Measurements from ENCODE around the gene WFIKKN1. TPM values are rescaled to one million over a fixed set of nuclear protein-coding genes. Genes with fewer than 3 reads are reported as not detected.

The WFIKKN1 gene, protein sequence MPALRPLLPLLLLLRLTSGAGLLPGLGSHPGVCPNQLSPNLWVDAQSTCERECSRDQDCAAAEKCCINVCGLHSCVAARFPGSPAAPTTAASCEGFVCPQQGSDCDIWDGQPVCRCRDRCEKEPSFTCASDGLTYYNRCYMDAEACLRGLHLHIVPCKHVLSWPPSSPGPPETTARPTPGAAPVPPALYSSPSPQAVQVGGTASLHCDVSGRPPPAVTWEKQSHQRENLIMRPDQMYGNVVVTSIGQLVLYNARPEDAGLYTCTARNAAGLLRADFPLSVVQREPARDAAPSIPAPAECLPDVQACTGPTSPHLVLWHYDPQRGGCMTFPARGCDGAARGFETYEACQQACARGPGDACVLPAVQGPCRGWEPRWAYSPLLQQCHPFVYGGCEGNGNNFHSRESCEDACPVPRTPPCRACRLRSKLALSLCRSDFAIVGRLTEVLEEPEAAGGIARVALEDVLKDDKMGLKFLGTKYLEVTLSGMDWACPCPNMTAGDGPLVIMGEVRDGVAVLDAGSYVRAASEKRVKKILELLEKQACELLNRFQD
- total RNA-seq (0.33 TPM), polyA plus RNA-seq (2.1 TPM)
- long read RNA-seq, donor 1, result 0 reads
- long read RNA-seq, donor 2, result 0 reads
- long read RNA-seq, donor 3, full-length matches to known transcripts, result 5 of 5 reads
- long read RNA-seq, donor 3, partial matches to known transcripts, result 0 of 5 reads
- long read RNA-seq, donor 3, other reads (novel, unspliced or antisense), result 0 of 5 reads
- long read RNA-seq, donor 4, full-length matches to known transcripts, result 3 of 3 reads
- long read RNA-seq, donor 4, partial matches to known transcripts, result 0 of 3 reads
- long read RNA-seq, donor 4, other reads (novel, unspliced or antisense), result 0 of 3 reads
- long read RNA-seq, donor 5, full-length matches to known transcripts, result 2 of 2 reads
- long read RNA-seq, donor 5, partial matches to known transcripts, result 0 of 2 reads
- long read RNA-seq, donor 5, other reads (novel, unspliced or antisense), result 0 of 2 reads
- long read RNA-seq, donor 6, full-length matches to known transcripts, result 3 of 142 reads
- long read RNA-seq, donor 6, partial matches to known transcripts, result 84 of 142 reads
- long read RNA-seq, donor 6, other reads (novel, unspliced or antisense), result 55 of 142 reads
- long read RNA-seq, donor 7, full-length matches to known transcripts, result 9 of 9 reads
- long read RNA-seq, donor 7, partial matches to known transcripts, result 0 of 9 reads
- long read RNA-seq, donor 7, other reads (novel, unspliced or antisense), result 0 of 9 reads
- long read RNA-seq, donor 8, result 0 reads
- long read RNA-seq, donor 9, full-length matches to known transcripts, result 4 of 4 reads
- long read RNA-seq, donor 9, partial matches to known transcripts, result 0 of 4 reads
- long read RNA-seq, donor 9, other reads (novel, unspliced or antisense), result 0 of 4 reads
- long read RNA-seq, donor 10, full-length matches to known transcripts, result 3 of 3 reads
- long read RNA-seq, donor 10, partial matches to known transcripts, result 0 of 3 reads
- long read RNA-seq, donor 10, other reads (novel, unspliced or antisense), result 0 of 3 reads

GRCh38 chr16:630815-631405 lies at the start of gene WFIKKN1:
Gene WFIKKN1 (plus strand): TSS chr16:630985. CDS start chr16:631254, 269 bp downstream.
- Histone ChIP-seq H3K36me3 (ENCODE audit: control insufficient read depth in 2 of 2, insufficient read depth in 2 of 2, low read length in 1 of 2) (peaks cover 18 to 50% of the 10 kb centered on the region in 2 donors), H3K4me1 (ENCODE audit: control insufficient read depth in 2 of 2, insufficient read depth in 2 of 2, low read length in 2 of 2) (peaks cover 7 to 21% of the 10 kb centered on the region in 2 donors), H3K27ac (ENCODE audit: low read depth in 1 of 2, low read length in 1 of 2) (no peak within 1 kb of the TSS), H3K9me3 (ENCODE audit: control insufficient read depth in 2 of 2, insufficient read depth in 1 of 2, low read length in 1 of 2) (no peaks in the 10 kb centered on the region), H3K4me3 (ENCODE audit: low read length in 2 of 2) (no peak within 1 kb of the TSS), H3K27me3 (ENCODE audit: control insufficient read depth in 2 of 2, insufficient read depth in 1 of 2, low read length in 1 of 2) (peaks cover 0 to 15% of the 10 kb centered on the region in 2 donors)
- 7% methylated on average over 23 of the region's 23 CpGs for WGBS
- DNase-seq (ENCODE audit: low read depth in 6 of 9, low spot score in 9 of 9), result no peak

DNA sequence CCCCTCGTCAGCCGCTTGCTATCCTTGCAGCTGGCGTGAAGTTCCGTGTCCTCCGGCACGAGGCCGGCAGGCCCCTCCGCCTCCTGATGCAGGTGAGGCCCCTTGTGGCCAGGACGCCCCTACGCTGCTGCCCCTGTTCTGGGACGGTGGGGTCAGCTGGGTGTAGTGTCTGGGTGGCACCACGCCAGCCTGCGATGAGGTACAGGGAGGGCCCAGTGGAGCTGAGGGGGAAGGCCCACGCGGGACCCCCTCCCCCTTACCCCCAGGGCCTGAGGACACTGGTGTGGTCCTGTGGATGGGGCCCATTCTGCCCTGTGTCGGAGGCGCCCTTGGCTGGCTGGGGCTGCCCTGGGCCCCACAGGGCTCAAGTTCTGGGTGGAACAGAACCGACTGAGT lies 48.6 kb upstream of the WFIKKN1 start:
- DNase-seq (ENCODE audit: low read depth in 6 of 9, low spot score in 9 of 9), result no peak
- Histone ChIP-seq H3K36me3 (ENCODE audit: control insufficient read depth in 2 of 2, insufficient read depth in 2 of 2, low read length in 1 of 2) (peaks cover 4 to 27% of the 10 kb centered on the region in 2 donors), H3K4me1 (ENCODE audit: control insufficient read depth in 2 of 2, insufficient read depth in 2 of 2, low read length in 2 of 2) (peaks cover 2 to 13% of the 10 kb centered on the region in 2 donors), H3K27ac (ENCODE audit: low read depth in 1 of 2, low read length in 1 of 2) (no peak overlapping the region), H3K9me3 (ENCODE audit: control insufficient read depth in 2 of 2, insufficient read depth in 1 of 2, low read length in 1 of 2) (no peaks in the 10 kb centered on the region), H3K27me3 (ENCODE audit: control insufficient read depth in 2 of 2, insufficient read depth in 1 of 2, low read length in 1 of 2) (peaks cover 0 to 4% of the 10 kb centered on the region in 2 donors), H3K4me3 (ENCODE audit: low read length in 2 of 2) (no peak overlapping the region)
- WGBS, result 98% methylated on average over 18 of the region's 18 CpGs

DNA sequence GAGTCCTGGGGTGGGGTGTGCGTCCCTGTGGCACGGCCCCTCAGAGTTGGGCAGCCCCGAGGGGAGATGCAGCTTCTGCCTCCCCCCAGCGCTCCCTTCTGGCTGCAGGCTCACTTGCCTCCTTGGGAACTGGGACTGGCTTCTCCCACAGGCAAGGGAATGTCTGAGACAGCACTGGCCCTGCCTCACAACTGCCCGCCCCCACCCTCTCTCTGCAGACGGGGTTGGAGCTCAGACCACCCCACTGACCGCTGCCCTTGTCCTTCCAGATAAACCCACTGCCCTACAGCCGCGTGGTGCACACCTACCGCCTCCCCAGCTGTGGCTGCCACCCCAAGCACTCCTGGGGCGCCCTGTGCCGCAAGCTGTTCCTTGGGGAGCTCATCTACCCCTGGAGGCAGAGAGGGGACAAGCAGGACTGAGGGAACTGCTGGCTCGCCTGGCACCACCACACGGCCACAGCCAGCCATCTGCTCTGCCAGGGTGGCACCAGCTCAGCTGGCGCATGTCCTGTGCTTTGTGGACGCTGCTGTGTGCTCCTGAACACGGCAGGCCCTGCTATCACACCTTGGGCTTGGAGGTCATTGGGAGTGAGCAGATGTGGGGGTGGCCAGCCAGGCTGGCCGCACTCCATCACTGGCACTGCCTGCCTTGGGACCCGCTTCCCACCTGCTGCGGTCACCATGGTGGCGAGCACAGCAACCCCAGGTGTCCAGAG lies 48.0 kb upstream of the WFIKKN1 start:
- 97% methylated on average over 21 of the region's 21 CpGs for WGBS
- peaks cover 4 to 27% of the 10 kb centered on the region in 2 donors for H3K36me3 ChIP-seq (ENCODE audit: control insufficient read depth in 2 of 2, insufficient read depth in 2 of 2, low read length in 1 of 2)
- no peak overlapping the region for H3K27ac ChIP-seq (ENCODE audit: low read depth in 1 of 2, low read length in 1 of 2)
- no peak for DNase-seq (ENCODE audit: low read depth in 6 of 9, low spot score in 9 of 9)
- H3K27me3 ChIP-seq (ENCODE audit: control insufficient read depth in 2 of 2, insufficient read depth in 1 of 2, low read length in 1 of 2), result peaks cover 0 to 4% of the 10 kb centered on the region in 2 donors
- peaks cover 4 to 18% of the 10 kb centered on the region in 2 donors for H3K4me1 ChIP-seq (ENCODE audit: control insufficient read depth in 2 of 2, insufficient read depth in 2 of 2, low read length in 2 of 2)
- H3K4me3 ChIP-seq (ENCODE audit: low read length in 2 of 2), result no peak overlapping the region
- no peaks in the 10 kb centered on the region for H3K9me3 ChIP-seq (ENCODE audit: control insufficient read depth in 2 of 2, insufficient read depth in 1 of 2, low read length in 1 of 2)

DNA sequence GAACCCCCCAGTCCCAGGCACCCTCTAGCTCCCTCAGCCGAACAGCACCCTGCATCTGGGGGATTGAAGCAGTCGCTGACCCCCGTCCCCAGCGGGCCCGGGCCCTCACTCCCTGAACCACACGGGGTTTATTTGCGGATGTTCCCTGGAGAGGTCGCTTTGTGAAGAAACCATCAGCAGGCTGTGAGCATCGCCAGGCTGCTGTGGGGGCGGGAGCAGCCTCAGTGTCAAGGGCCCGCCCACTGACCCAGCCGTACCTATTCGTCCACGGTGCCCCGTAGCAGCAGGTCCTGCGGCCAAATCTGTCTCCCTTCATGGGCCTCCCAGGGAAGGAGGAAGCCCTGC lies 47.3 kb upstream of the WFIKKN1 start:
- Histone ChIP-seq H3K9me3 (ENCODE audit: control insufficient read depth in 2 of 2, insufficient read depth in 1 of 2, low read length in 1 of 2) (no peaks in the 10 kb centered on the region), H3K36me3 (ENCODE audit: control insufficient read depth in 2 of 2, insufficient read depth in 2 of 2, low read length in 1 of 2) (peaks cover 4 to 27% of the 10 kb centered on the region in 2 donors), H3K27ac (ENCODE audit: low read depth in 1 of 2, low read length in 1 of 2) (no peak overlapping the region), H3K27me3 (ENCODE audit: control insufficient read depth in 2 of 2, insufficient read depth in 1 of 2, low read length in 1 of 2) (peaks cover 0 to 4% of the 10 kb centered on the region in 2 donors), H3K4me1 (ENCODE audit: control insufficient read depth in 2 of 2, insufficient read depth in 2 of 2, low read length in 2 of 2) (peaks cover 11 to 25% of the 10 kb centered on the region in 2 donors), H3K4me3 (ENCODE audit: low read length in 2 of 2) (no peak overlapping the region)
- no peak for DNase-seq (ENCODE audit: low read depth in 6 of 9, low spot score in 9 of 9)
- 94% methylated on average over 16 of the region's 16 CpGs for WGBS

DNA sequence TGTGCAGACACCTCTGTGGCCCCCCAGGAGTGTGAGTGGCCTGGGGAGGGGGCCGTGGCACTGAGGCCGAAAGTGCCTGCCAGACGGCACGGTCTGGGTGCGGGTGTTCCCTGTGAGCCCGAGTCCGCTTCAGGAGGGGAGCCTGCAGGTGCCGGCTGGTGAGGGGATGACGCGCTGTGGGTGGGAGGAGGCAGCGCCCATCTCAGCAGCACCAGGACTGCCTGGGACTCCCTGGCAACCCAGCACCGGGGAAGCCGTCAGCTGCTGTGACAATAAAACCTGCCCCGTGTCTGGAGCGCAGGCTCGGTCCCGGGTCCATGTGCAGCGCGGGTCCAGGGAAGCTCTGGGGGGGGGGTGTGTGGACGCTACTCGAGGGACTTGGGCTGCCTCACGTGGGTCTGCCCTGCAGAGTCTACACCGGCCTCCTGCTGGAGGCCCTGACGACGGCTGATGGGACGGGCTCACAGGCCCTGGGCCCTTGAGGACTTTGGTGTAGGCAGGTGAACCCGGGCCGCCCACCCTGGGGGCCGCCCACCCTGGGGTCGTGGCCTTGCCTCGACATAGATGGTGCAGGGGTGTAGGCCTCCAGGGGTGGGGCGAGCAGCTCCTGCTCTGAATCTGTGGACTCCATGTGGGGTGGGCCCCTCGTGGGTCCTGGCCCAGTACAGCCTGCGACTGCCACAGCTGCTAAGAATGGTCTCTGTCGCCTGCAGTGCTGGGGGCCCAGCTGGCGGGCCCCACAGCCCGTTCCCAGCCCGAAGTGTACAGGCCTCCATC lies 46.8 kb upstream of the WFIKKN1 start:
- Histone ChIP-seq H3K27ac (ENCODE audit: low read depth in 1 of 2, low read length in 1 of 2) (no peak overlapping the region), H3K4me3 (ENCODE audit: low read length in 2 of 2) (no peak overlapping the region), H3K27me3 (ENCODE audit: control insufficient read depth in 2 of 2, insufficient read depth in 1 of 2, low read length in 1 of 2) (peaks cover 0 to 4% of the 10 kb centered on the region in 2 donors), H3K4me1 (ENCODE audit: control insufficient read depth in 2 of 2, insufficient read depth in 2 of 2, low read length in 2 of 2) (peaks cover 11 to 27% of the 10 kb centered on the region in 2 donors), H3K36me3 (ENCODE audit: control insufficient read depth in 2 of 2, insufficient read depth in 2 of 2, low read length in 1 of 2) (peaks cover 4 to 27% of the 10 kb centered on the region in 2 donors), H3K9me3 (ENCODE audit: control insufficient read depth in 2 of 2, insufficient read depth in 1 of 2, low read length in 1 of 2) (no peaks in the 10 kb centered on the region)
- no peak for DNase-seq (ENCODE audit: low read depth in 6 of 9, low spot score in 9 of 9)
- 94% methylated on average over 38 of the region's 38 CpGs for WGBS

GRCh38 chr16:585351-585750 lies 45.4 kb upstream of the WFIKKN1 start:
- Histone ChIP-seq H3K4me1 (ENCODE audit: control insufficient read depth in 2 of 2, insufficient read depth in 2 of 2, low read length in 2 of 2) (peaks cover 8 to 24% of the 10 kb centered on the region in 2 donors), H3K9me3 (ENCODE audit: control insufficient read depth in 2 of 2, insufficient read depth in 1 of 2, low read length in 1 of 2) (peaks cover 0 to under 1% of the 10 kb centered on the region in 2 donors), H3K27ac (ENCODE audit: low read depth in 1 of 2, low read length in 1 of 2) (no peak overlapping the region), H3K27me3 (ENCODE audit: control insufficient read depth in 2 of 2, insufficient read depth in 1 of 2, low read length in 1 of 2) (peaks cover 0 to 4% of the 10 kb centered on the region in 2 donors), H3K36me3 (ENCODE audit: control insufficient read depth in 2 of 2, insufficient read depth in 2 of 2, low read length in 1 of 2) (peaks cover 4 to 22% of the 10 kb centered on the region in 2 donors), H3K4me3 (ENCODE audit: low read length in 2 of 2) (no peak overlapping the region)
- peak in 1 of 9 donors; percentile 31 for DNase-seq (ENCODE audit: low read depth in 6 of 9, low spot score in 9 of 9)
- 41% methylated on average over 10 of the region's 10 CpGs for WGBS

GRCh38 chr16:586047-586644 lies 44.6 kb upstream of the WFIKKN1 start:
- peaks cover 0 to 4% of the 10 kb centered on the region in 2 donors for H3K27me3 ChIP-seq (ENCODE audit: control insufficient read depth in 2 of 2, insufficient read depth in 1 of 2, low read length in 1 of 2)
- peaks cover 0 to 14% of the 10 kb centered on the region in 2 donors for H3K36me3 ChIP-seq (ENCODE audit: control insufficient read depth in 2 of 2, insufficient read depth in 2 of 2, low read length in 1 of 2)
- no peak for DNase-seq (ENCODE audit: low read depth in 6 of 9, low spot score in 9 of 9)
- no peak overlapping the region for H3K27ac ChIP-seq (ENCODE audit: low read depth in 1 of 2, low read length in 1 of 2)
- 77% methylated on average over 16 of the region's 16 CpGs for WGBS
- peaks cover 0 to 3% of the 10 kb centered on the region in 2 donors for H3K9me3 ChIP-seq (ENCODE audit: control insufficient read depth in 2 of 2, insufficient read depth in 1 of 2, low read length in 1 of 2)
- H3K4me1 ChIP-seq (ENCODE audit: control insufficient read depth in 2 of 2, insufficient read depth in 2 of 2, low read length in 2 of 2), result peaks cover 14 to 31% of the 10 kb centered on the region in 2 donors
- H3K4me3 ChIP-seq (ENCODE audit: low read length in 2 of 2), result no peak overlapping the region
